Pons (tissue), 1 donor: ENCODE measurements around the gene CEPT1.
"Not testable (repeated sequence)": the region's sequence is repeated elsewhere in the genome, so short reads cannot be mapped to it uniquely, and the experiment has no call there.

ENCODE experiments used
- DNase-seq: peaks from one replicate; pipeline ENCODE4 v3.0.0-alpha.2; 2016; ENCODE audit warnings: low spot score

Gene CEPT1

GRCh38 chr1:111139956-111140679, at the start of gene CEPT1, which contains the start of gene DRAM2:
Gene CEPT1, plus strand, starts transcription at chr1:111140223. Its CDS starts 7,492 bp downstream, at chr1:111147715.
Gene DRAM2, minus strand, starts transcription at chr1:111140093. Its CDS starts 8,539 bp downstream, at chr1:111131554.
- DNase-seq, result peak; percentile 93

- DNase-seq, result not testable (repeated sequence)
These were observed 44.6 kb upstream of the CEPT1 start for GRCh38 chr1:111095421-111095820.

GRCh38 chr1:111097356-111098099, 42.5 kb upstream of the CEPT1 start:
- no peak for DNase-seq

- no peak for DNase-seq
These were observed 40.7 kb upstream of the CEPT1 start for GRCh38 chr1:111099289-111099688.

- no peak for DNase-seq
These were observed 38.0 kb upstream of the CEPT1 start for GRCh38 chr1:111101854-111102642.

- no peak for DNase-seq
These were observed 35.0 kb upstream of the CEPT1 start for GRCh38 chr1:111104981-111105380.

- DNase-seq, result no peak
These were observed 29.7 kb upstream of the CEPT1 start for GRCh38 chr1:111110197-111110899.

GRCh38 chr1:111116496-111116895, 23.5 kb upstream of the CEPT1 start:
- no peak for DNase-seq

GRCh38 chr1:111126354-111126753, 13.7 kb upstream of the CEPT1 start:
- no peak for DNase-seq

- peak; percentile 56 for DNase-seq
These were observed 11.9 kb upstream of the CEPT1 start for GRCh38 chr1:111127923-111128643.

GRCh38 chr1:111129376-111129775, 10.6 kb upstream of the CEPT1 start:
- no peak for DNase-seq

GRCh38 chr1:111131693-111132092, 8.3 kb upstream of the CEPT1 start:
- no peak for DNase-seq

- DNase-seq, result no peak
These were observed 6.2 kb upstream of the CEPT1 start for GRCh38 chr1:111133866-111134265.

- peak; percentile 62 for DNase-seq
These were observed 583 bp upstream of the CEPT1 start for GRCh38 chr1:111139324-111139955.

- DNase-seq, result peak; percentile 37
These were observed 601 bp downstream of the CEPT1 start for GRCh38 chr1:111140680-111140967.

GRCh38 chr1:111141245-111142220, 1.5 kb downstream of the CEPT1 start:
- DNase-seq, result no peak

GRCh38 chr1:111142356-111142975, 2.4 kb downstream of the CEPT1 start:
- no peak for DNase-seq

- DNase-seq, result no peak
These were observed 5.5 kb downstream of the CEPT1 start for GRCh38 chr1:111145542-111145941.
